Upper lobe of left lung (tissue), 4 donors: Measurements from ENCODE around the gene PLSCR3.

ENCODE experiments used
- CTCF ChIP-seq, 6 experiments: fragments of 450-650 bp in 4 of 6; fragments of 200-600 bp in 2 of 6; sonication (generic) in 2 of 6; IDR thresholded peaks; one replicate each; pipeline ENCODE4 v1.5.1; 2016 to 2019; ENCODE audit warnings: antibody characterized with exemption in 6 of 6
- EP300 ChIP-seq, 4 donors: sonication (generic); formaldehyde crosslinking; IDR thresholded peaks; one replicate each; pipeline ENCODE4 v1.5.1; 2017; ENCODE audit warnings: antibody characterized with exemption in 4 of 4, control low read depth in 2 of 4
- POLR2A ChIP-seq, 4 donors: fragments of 450-650 bp; IDR thresholded peaks; one replicate each; pipeline ENCODE4 v1.5.1; 2016 to 2017; ENCODE audit warnings: antibody characterized with exemption in 4 of 4, mild to moderate bottlenecking in 2 of 4
- POLR2AphosphoS5 ChIP-seq, 2 donors: sonication (generic); formaldehyde crosslinking; IDR thresholded peaks; one replicate each; pipeline ENCODE4 v1.5.1; 2017; ENCODE audit warnings: antibody characterized with exemption in 2 of 2

GRCh38 chr17:7352910-7353635, 41.3 kb downstream of the PLSCR3 start:
- TF ChIP-seq CTCF (IDR thresholded peaks at IDR 0.05) (no peak), EP300 (IDR thresholded peaks at IDR 0.05) (no peak), POLR2AphosphoS5 (IDR thresholded peaks at IDR 0.05) (no peak), POLR2A (IDR thresholded peaks at IDR 0.05) (no peak)
